ENCODE measurements around the gene PARS2.
A peak's percentile ranks its signal among the peaks of the same experiment; 100 is the strongest.

PARS2 gene

DNA sequence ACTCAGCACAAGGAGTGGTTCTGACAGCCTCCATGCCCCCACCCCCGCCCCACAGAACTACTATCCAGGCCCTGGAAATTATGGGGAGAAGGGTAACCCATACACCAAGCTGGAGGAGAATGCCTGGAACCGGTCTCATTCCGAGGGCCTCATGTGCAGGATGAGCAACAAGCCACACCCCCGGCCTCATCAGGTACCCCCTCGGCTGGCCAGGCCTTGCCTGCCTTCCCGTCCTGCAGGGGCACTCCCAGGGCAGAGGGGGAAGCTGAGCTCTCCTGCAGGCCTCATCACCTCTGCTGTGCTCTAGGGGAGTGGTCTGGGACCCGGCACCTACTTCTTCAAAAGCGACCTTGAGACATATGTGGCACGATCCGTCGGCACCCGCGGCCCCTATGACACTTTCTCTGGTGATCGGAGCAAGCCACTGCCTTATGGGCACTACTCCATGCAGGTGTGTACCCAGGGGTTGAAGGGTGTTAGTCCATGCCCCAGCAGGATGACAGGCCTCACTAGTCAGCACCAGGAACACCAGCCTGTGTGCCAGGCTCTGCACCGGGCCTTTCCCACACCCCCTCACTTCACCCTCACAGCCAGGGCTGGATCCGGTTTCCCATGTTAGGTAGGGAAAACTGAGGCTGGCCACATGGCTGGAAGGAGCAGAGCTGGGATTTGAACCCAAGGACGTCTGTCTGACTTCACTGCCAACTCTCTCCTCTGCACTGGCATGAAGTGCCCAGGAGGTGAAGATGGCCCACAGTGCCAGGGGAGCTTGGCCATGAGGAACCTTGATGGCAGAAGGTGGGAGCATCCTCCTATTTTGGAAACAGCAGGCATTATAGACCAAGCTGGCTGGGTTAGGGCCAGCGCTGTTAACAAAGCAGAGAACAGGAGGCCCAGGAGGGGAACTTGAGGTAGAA, 47.7 kb upstream of the PARS2 start:
- DNase-seq (ENCODE audit: extremely low spot score) = no peak
- POLR2A ChIA-PET = no interaction called here
- CTCF ChIA-PET = interaction anchor here (0.6 kb wide), 1 partner anchor 559 kb away, joined by 8 read pairs; no protein-coding TSS in a partner anchor
- TF ChIP-seq L3MBTL2 (conservative IDR thresholded peaks at IDR 0.05) = no peak
- TF ChIP-seq HDGF (IDR thresholded peaks at IDR 0.05; ENCODE audit: borderline replicate concordance) = 0 out of 2 replicates have a peak, but pooled peaks have one; percentile 31

DNA sequence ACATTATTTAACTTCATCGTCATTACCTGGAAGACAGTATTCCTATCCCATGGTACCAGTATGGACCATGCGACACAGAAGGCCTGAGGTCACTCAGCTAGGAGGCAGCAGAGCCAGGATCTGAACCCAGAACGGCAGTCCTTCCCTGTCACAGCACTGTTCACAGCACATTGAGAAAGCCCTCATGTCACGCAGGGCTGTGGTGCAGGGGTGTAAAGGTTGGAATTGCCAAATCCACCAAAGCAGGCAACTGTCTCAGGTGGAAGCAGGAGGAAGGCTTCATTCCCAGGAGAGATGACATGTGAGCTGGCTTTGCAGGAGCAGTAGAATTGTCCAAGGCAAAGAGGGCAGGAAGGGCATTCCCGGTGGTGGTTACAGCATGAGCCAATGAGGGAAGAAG, 46.7 kb upstream of the PARS2 start:
- DNase-seq (ENCODE audit: extremely low spot score) = no peak
- no peak for TF ChIP-seq FOXK2 (IDR thresholded peaks at IDR 0.05)
- TF ChIP-seq ELF4 (IDR thresholded peaks at IDR 0.05) = no peak
- CTCF ChIA-PET = interaction anchor here (0.6 kb wide), 1 partner anchor 558 kb away, joined by 8 read pairs; no protein-coding TSS in a partner anchor
- POLR2A ChIA-PET = no interaction called here

GRCh38 chr1:54810153-54810942, 46.0 kb upstream of the PARS2 start:
- POLR2A ChIA-PET = no interaction called here
- DNase-seq (ENCODE audit: extremely low spot score) = peak; percentile 95
- no peak for TF ChIP-seq ARNT (IDR thresholded peaks at IDR 0.05)
- CTCF ChIA-PET = interaction anchor here (0.5 to 1.6 kb wide), 3 partner anchors 10 to 630 kb away, joined by 3 to 5 read pairs (median 4); no protein-coding TSS in a partner anchor

GRCh38 chr1:54809496-54810074, 45.3 kb upstream of the PARS2 start:
- ChIA-PET POLR2A (no interaction called here), CTCF (interaction anchor here (0.6 to 1.6 kb wide), 3 partner anchors 10 to 861 kb away, joined by 3 to 5 read pairs (median 3); no protein-coding TSS in a partner anchor)
- TF ChIP-seq ELF4 (IDR thresholded peaks at IDR 0.05) (no peak), FOXK2 (IDR thresholded peaks at IDR 0.05) (no peak), TARDBP (IDR thresholded peaks at IDR 0.05) (no peak)
- no peak for DNase-seq (ENCODE audit: extremely low spot score)

DNA sequence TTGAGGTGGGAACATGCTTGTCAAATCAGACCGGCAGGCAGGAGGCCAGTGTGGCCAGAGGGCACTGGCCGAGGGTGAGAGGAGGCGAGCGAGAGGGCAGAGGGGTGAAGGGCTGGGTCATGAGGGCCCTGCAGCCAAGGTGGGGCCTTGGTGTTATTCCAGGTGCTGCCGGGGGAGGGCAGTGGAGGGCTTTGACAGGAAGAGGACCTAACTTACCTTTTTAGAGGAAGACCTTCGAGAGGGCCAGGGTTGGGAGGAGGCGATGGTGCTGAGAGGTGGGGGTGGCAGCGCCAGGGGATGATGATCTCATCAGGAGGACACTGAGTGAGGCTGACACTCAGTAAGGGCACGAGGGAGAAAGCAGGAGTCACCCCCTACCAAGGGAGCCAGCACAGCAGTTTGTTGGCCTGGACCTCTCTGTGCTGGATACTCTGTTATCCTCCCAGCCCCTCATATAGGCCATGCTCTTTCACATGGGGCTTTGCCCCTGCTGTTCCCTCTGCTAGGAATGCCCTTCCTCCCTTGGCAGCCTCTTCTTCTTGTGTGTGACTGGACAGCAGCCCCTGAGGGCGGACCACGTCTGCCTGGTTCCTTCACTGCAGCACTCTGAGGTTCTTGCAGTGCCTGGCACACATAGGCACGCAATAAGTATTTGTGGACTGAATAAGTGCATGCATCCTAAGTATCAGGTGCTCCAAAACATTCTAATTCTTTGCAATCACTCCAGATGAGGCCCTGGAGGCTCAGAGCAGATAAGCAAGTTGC, 44.3 kb upstream of the PARS2 start:
- peak; percentile 61 for DNase-seq (ENCODE audit: extremely low spot score)
- POLR2A ChIA-PET = no interaction called here
- no peak for TF ChIP-seq ELF4 (IDR thresholded peaks at IDR 0.05)
- no peak for TF ChIP-seq SUZ12 (IDR thresholded peaks at IDR 0.05)
- TF ChIP-seq ZNF384 (IDR thresholded peaks at IDR 0.05) = no peak
- no peak for TF ChIP-seq CTBP1 (IDR thresholded peaks at IDR 0.05; ENCODE audit: borderline replicate concordance)
- TF ChIP-seq FOXA1 (IDR thresholded peaks at IDR 0.05) = no peak
- CTCF ChIA-PET = interaction anchor here (1.1 to 1.6 kb wide), 2 partner anchors 9 to 134 kb away, joined by 3 to 5 read pairs; no protein-coding TSS in a partner anchor

DNA sequence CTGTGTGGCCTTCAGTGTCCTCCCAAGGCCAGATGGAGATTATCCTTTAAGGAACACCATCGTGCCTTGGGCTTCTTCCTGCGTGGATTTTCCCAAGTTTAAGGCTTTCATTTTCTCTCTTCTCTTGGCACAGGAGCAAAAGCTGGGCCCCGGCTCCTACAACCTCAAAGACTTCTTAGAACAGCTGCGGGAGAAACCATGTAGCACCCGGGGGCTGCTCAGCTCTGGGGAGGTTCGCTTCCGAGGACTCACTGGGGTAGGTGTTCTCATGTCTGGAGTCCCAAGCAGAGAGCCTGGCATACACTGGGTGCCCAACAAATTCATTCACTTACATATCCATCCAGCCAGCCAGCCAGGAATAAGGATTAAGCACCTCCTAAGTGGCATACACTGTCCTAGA, 43.4 kb upstream of the PARS2 start:
- CTCF ChIA-PET = interaction anchor here (1.0 kb wide), 1 partner anchor 15 kb away, joined by 3 read pairs; no protein-coding TSS in a partner anchor
- POLR2A ChIA-PET = no interaction called here
- DNase-seq (ENCODE audit: extremely low spot score) = no peak
- TF ChIP-seq SUZ12 (IDR thresholded peaks at IDR 0.05) (no peak), SP1 (IDR thresholded peaks at IDR 0.05) (no peak), L3MBTL2 (conservative IDR thresholded peaks at IDR 0.05) (no peak), FOXA1 (IDR thresholded peaks at IDR 0.05) (no peak), ZNF384 (IDR thresholded peaks at IDR 0.05) (no peak), ELF4 (IDR thresholded peaks at IDR 0.05) (no peak), CTBP1 (IDR thresholded peaks at IDR 0.05; ENCODE audit: borderline replicate concordance) (no peak), FOXK2 (IDR thresholded peaks at IDR 0.05) (no peak), BHLHE40 (IDR thresholded peaks at IDR 0.05; ENCODE audit: borderline replicate concordance) (no peak), ARNT (IDR thresholded peaks at IDR 0.05) (no peak), FOXM1 (IDR thresholded peaks at IDR 0.05; ENCODE audit: borderline replicate concordance) (no peak), TARDBP (IDR thresholded peaks at IDR 0.05) (no peak), HDGF (IDR thresholded peaks at IDR 0.05; ENCODE audit: borderline replicate concordance) (no peak), NFRKB (IDR thresholded peaks at IDR 0.05) (no peak), PKNOX1 (IDR thresholded peaks at IDR 0.05) (no peak), LEF1 (IDR thresholded peaks at IDR 0.05; ENCODE audit: borderline replicate concordance) (no peak)

- ChIA-PET CTCF (interaction anchor here (0.6 to 1.0 kb wide), 3 partner anchors 15 to 747 kb away, joined by 3 to 6 read pairs (median 5); no protein-coding TSS in a partner anchor), POLR2A (no interaction called here)
- no peak for DNase-seq (ENCODE audit: extremely low spot score)
- TF ChIP-seq LEF1 (IDR thresholded peaks at IDR 0.05; ENCODE audit: borderline replicate concordance) (no peak), CTBP1 (IDR thresholded peaks at IDR 0.05; ENCODE audit: borderline replicate concordance) (no peak), SUZ12 (IDR thresholded peaks at IDR 0.05) (no peak)
Observed at GRCh38 chr1:54806931-54807611, 42.7 kb upstream of the PARS2 start.

Data from HEK293T (cell line).